Pancreas (tissue), 10 donors: Measurements from ENCODE around the gene TET2. TPM values are rescaled to one million over a fixed set of nuclear protein-coding genes. Genes with fewer than 3 reads are reported as not detected.
A peak's percentile ranks its signal among the peaks of the same experiment; 100 is the strongest.

Source experiments
- ATAC-seq, 4 donors: fragments of 200-7000 bp; cut with Tn5 transposase; one replicate each; pipeline versions ENCODE4 v1.8.0 to v1.9.1; 2020; ENCODE audit warnings: mild to moderate bottlenecking in 4 of 4, moderate library complexity in 4 of 4
- DNase-seq, 6 donors: peaks; one replicate each; pipeline ENCODE4 v3.0.0-alpha.2; 2020
- FAIRE-seq: peaks from 2 replicates; lab custom pipeline; 2012; peaks lifted over from hg19 to GRCh38; lab: Jason Lieb, UNC
- H3K27ac ChIP-seq, 4 donors: fragments of 200-600 bp; sonication (generic); 1 replicate in 3 of 4; 2 replicates in 1 of 4; pipeline versions ENCODE4 v1.5.0 to v1.8.0; 2020
- H3K27me3 ChIP-seq, 4 donors: fragments of 200-600 bp; one replicate each; pipeline ENCODE4 v1.8.0; 2021
- H3K36me3 ChIP-seq, 3 donors: fragments of 200-600 bp; sonication (generic) in 1 of 3; one replicate each; pipeline versions ENCODE4 v1.5.0 to v1.8.0; 2020 to 2021
- H3K4me1 ChIP-seq, 3 donors: fragments of 200-600 bp; one replicate each; pipeline ENCODE4 v1.8.0; 2021
- H3K4me3 ChIP-seq, 4 donors: fragments of 200-600 bp; sonication (generic) in 2 of 4; one replicate each; pipeline versions ENCODE4 v1.5.0 to v1.8.0; 2020 to 2021
- H3K9me3 ChIP-seq, 4 donors: fragments of 200-600 bp; one replicate each; pipeline ENCODE4 v1.8.0; 2021
- WGBS, 2 donors: extraction: QIAGEN DNeasy Blood & Tissue Kit; methylation state at CpG; one replicate each; pipeline ENCODE4 v1.1.7; 2013; 5-methylcytosine and 5-hydroxymethylcytosine counted together
- intact Hi-C, 3 donors: fragments of 100-400 bp; cut with DNase I; formaldehyde crosslinking; loops; one replicate each; pipeline versions ENCODE4 v1.11.1 to v1.14.2; 2022
- polyA plus RNA-seq, 2 donors: library from polyadenylated mRNA; stranded (reverse); fragments of 200-250 nt; gene quantifications; one replicate each; pipeline ENCODE4 v1.2.3, GENCODE V29; 2013
- total RNA-seq, 6 donors: library from RNA; stranded (reverse); fragmentation: NEBNext Ultra II Directional in 4 of 6; extraction: Animal tissue kit (Norgen Biotek cat#: 25700) in 4 of 6; gene quantifications; one replicate each; pipeline versions ENCODE4 v1.2.1 to v1.2.4, GENCODE V29; 2021 to 2023
- TF ChIP-seq, protein P1 (sequence below), 4 donors: fragments of 200-600 bp; sonication (generic) in 3 of 4; IDR thresholded peaks; one replicate each; pipeline versions ENCODE4 v1.5.0 to v1.8.0; 2021; ENCODE audit warnings: antibody characterized with exemption in 4 of 4
- donor health status: healthy with polysubstance abuse.
- donor health status: DM: no; HTN: no; CAD: no; lungs with moderate emphysema.
- donor health status: DM: no; HTN: no; CAD: no.
- donor health status: control.
- donor health status: control.
- donor health status: Bipolar disorder and iron deficiency.
- donor health status: DM: yes; HTN: yes; CAD: no.
- donor health status: DM: no; HTN: no; CAD: no.
- donor health status: DM: no; HTN: no; CAD: no.
- donor health status: DM: yes; HTN: yes; CAD: no.

Gene TET2
- total and polyA plus RNA-seq, 8 donors: 2.5 to 16.5 (median 7.4) TPM

GRCh38 chr4:105280338-105281123 is 133.9 kb downstream of the TET2 start:
- peaks cover 0 to 10% (median 3%) of the 10 kb centered on the region in 3 donors for H3K36me3 ChIP-seq
- intact Hi-C loops: no loop called here
- FAIRE-seq: no peak

DNA sequence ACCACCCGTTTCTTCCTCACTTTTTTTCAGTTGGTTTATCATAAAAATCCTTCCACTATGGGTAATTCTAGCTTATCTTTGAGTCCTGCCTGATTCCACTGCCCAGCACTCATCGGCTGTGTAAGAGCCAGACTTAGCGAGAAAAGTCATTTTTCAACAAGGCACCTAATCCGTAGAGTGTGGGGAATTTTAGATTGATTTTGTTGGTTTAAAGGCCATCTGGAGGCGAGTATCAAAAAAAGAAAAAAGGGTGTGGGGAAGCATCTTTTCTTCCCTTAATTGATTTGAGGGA is 134.4 kb downstream of the TET2 start:
- no peak for ATAC-seq
- 35 to 41% methylated on average over 5 of the region's 5 CpGs for WGBS, 2 donors
- DNase-seq: no peak

More at GRCh38 chr4:105280338-105281123, 133.9 kb downstream of the TET2 start:
- Histone ChIP-seq H3K27ac (no peak overlapping the region), H3K4me3 (no peak overlapping the region), H3K4me1 (no peaks in the 10 kb centered on the region), H3K9me3 (no peaks in the 10 kb centered on the region), H3K27me3 (no peaks in the 10 kb centered on the region)
- TF ChIP-seq, protein P1, sequence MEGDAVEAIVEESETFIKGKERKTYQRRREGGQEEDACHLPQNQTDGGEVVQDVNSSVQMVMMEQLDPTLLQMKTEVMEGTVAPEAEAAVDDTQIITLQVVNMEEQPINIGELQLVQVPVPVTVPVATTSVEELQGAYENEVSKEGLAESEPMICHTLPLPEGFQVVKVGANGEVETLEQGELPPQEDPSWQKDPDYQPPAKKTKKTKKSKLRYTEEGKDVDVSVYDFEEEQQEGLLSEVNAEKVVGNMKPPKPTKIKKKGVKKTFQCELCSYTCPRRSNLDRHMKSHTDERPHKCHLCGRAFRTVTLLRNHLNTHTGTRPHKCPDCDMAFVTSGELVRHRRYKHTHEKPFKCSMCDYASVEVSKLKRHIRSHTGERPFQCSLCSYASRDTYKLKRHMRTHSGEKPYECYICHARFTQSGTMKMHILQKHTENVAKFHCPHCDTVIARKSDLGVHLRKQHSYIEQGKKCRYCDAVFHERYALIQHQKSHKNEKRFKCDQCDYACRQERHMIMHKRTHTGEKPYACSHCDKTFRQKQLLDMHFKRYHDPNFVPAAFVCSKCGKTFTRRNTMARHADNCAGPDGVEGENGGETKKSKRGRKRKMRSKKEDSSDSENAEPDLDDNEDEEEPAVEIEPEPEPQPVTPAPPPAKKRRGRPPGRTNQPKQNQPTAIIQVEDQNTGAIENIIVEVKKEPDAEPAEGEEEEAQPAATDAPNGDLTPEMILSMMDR (IDR thresholded peaks at IDR 0.05): no peak
- WGBS, 2 donors: 18 to 21% methylated on average over 1 of the region's 1 CpG
- peak in 3 of 6 donors; percentile 19 to 26 (median 20) for DNase-seq
- peak; percentile 28 to 72 (median 40) for ATAC-seq

DNA sequence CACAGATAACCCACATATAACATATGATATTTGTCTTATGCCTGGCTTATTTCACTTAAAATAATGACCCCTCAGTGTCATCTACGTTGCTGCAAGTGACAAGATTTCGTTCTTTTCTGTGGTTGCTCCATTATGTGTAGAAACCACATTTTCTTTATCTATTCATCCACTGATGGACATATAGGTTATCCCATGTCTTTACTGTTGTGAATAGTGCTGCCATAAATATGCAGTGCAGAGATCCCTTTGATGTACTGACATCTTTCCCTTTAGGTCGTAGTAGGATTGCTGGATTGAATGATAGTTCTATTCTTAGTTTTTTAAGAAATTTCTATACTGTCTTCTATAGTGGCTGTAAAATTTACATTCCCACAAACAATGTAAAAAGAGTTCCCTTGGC is 135.8 kb downstream of the TET2 start:
- ATAC-seq (no peak), DNase-seq (no peak), FAIRE-seq (no peak)
- Histone ChIP-seq H3K27ac (no peak overlapping the region), H3K36me3 (no peaks in the 10 kb centered on the region), H3K27me3 (no peaks in the 10 kb centered on the region), H3K4me1 (no peaks in the 10 kb centered on the region), H3K9me3 (no peaks in the 10 kb centered on the region), H3K4me3 (no peak overlapping the region)
- TF ChIP-seq, protein P1 (IDR thresholded peaks at IDR 0.05): no peak
- intact Hi-C loops: no loop called here
- WGBS, 2 donors: 88 to 89% methylated on average over 3 of the region's 3 CpGs

More for the DNA sequence above, 134.4 kb downstream of the TET2 start:
- Histone ChIP-seq H3K27me3 (no peaks in the 10 kb centered on the region), H3K36me3 (peaks cover 0 to 5% (median 0%) of the 10 kb centered on the region in 3 donors), H3K9me3 (no peaks in the 10 kb centered on the region), H3K27ac (no peak overlapping the region), H3K4me1 (no peaks in the 10 kb centered on the region), H3K4me3 (no peak overlapping the region)
- TF ChIP-seq, protein P1 (IDR thresholded peaks at IDR 0.05): no peak
- FAIRE-seq: no peak
- intact Hi-C loops: no loop called here

DNA sequence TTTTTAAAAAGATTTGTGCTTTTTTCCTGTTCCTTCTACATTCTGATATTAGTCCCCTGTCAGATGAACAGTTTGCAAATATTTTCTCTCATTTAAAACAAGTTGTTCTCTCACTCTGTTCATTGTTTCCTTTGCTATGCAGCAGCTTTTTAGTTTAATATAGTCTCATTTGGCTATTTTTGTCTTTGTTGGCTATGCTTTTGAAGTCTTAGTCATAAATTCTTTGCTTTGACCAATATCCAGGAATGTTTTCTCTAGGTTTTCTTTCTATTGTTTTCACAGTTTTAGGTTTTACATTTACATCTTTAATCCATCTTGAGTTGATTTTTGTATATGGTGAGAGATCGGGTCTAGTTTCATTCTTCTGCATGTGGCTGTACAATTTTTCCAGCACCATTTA is 136.8 kb downstream of the TET2 start:
- no peaks in the 10 kb centered on the region for H3K36me3 ChIP-seq
- H3K4me1 ChIP-seq: no peaks in the 10 kb centered on the region
- intact Hi-C loops: no loop called here
- no peak overlapping the region for H3K4me3 ChIP-seq
- FAIRE-seq: no peak
- ATAC-seq: no peak
- H3K9me3 ChIP-seq: no peaks in the 10 kb centered on the region
- TF ChIP-seq, protein P1 (IDR thresholded peaks at IDR 0.05): no peak
- H3K27ac ChIP-seq: no peak overlapping the region
- 90 to 92% methylated on average over 1 of the region's 1 CpG for WGBS, 2 donors
- DNase-seq: no peak
- no peaks in the 10 kb centered on the region for H3K27me3 ChIP-seq

GRCh38 chr4:105288121-105288520 is 141.4 kb downstream of the TET2 start:
- TF ChIP-seq, protein P1 (IDR thresholded peaks at IDR 0.05): no peak
- intact Hi-C loops: no loop called here
- H3K27ac ChIP-seq: no peak overlapping the region
- FAIRE-seq (no peak), DNase-seq (no peak), ATAC-seq (no peak)
- H3K4me1 ChIP-seq: no peaks in the 10 kb centered on the region
- no peaks in the 10 kb centered on the region for H3K27me3 ChIP-seq
- no peaks in the 10 kb centered on the region for H3K36me3 ChIP-seq
- WGBS, 2 donors: 96 to 100% methylated on average over 2 of the region's 2 CpGs
- H3K4me3 ChIP-seq: no peak overlapping the region
- H3K9me3 ChIP-seq: peaks cover 0 to 3% (median 0%) of the 10 kb centered on the region in 4 donors
